Endometrial microvascular endothelial cells (primary cell): Measurements from ENCODE around the gene PDZD2. TPM values are rescaled to one million over a fixed set of nuclear protein-coding genes. Genes with fewer than 3 reads are reported as not detected.
"Not testable (repeated sequence)": the region's sequence is repeated elsewhere in the genome, so short reads cannot be mapped to it uniquely, and the experiment has no call there.

Experiments used
- in situ Hi-C: cut with HindIII; loops from 2 replicates; pipeline ENCODE4 v1.10.0; 2017; ENCODE audit warnings: low sequenced_read_pairs, low pct_unique_long_range_greater_than_20kb; ENCODE audit errors: inconsistent ontology term
- total RNA-seq: library from RNA; depleted of rRNA; stranded (reverse); fragments of >200 nt; gene quantifications from one replicate; pipeline ENCODE4 v1.2.3, GENCODE V29; 2015; ENCODE audit errors: inconsistent ontology term

The PDZD2 gene
- total RNA-seq, 1 donor from 2014 or later: 5.4 TPM

GRCh38 chr5:31722111-31722510 is 83.2 kb downstream of the PDZD2 start:
- in situ Hi-C loops: no loop called here

DNA sequence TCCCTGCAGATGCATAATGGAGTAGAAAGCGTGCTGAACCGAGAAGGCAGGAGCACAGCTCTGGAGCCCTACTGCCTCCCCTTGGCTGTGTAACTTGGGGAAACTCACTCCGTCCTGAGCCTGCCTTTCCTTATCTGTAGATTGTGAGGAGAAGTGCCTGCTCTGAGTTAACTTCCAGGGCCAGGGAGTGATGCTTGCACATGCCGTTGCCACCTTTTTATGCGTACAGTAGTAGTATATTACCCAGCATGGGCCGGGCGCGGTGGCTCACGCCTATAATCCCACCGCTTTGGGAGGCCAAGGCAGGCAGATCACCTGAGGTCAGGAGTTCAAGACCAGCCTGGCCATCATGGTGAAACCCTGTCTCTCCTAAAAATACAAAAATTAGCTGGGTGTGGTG is 87.1 kb downstream of the PDZD2 start:
- in situ Hi-C loops: no loop called here

- in situ Hi-C loops: no loop called here
Measured at GRCh38 chr5:31726952-31727351, 88.0 kb downstream of the PDZD2 start.

GRCh38 chr5:31728039-31728438 is 89.1 kb downstream of the PDZD2 start:
- in situ Hi-C loops: no loop called here

- in situ Hi-C loops: not testable (repeated sequence)
Measured at GRCh38 chr5:31728806-31729205, 89.9 kb downstream of the PDZD2 start.

- in situ Hi-C loops: no loop called here
Measured at GRCh38 chr5:31730139-31730538, 91.2 kb downstream of the PDZD2 start.

DNA sequence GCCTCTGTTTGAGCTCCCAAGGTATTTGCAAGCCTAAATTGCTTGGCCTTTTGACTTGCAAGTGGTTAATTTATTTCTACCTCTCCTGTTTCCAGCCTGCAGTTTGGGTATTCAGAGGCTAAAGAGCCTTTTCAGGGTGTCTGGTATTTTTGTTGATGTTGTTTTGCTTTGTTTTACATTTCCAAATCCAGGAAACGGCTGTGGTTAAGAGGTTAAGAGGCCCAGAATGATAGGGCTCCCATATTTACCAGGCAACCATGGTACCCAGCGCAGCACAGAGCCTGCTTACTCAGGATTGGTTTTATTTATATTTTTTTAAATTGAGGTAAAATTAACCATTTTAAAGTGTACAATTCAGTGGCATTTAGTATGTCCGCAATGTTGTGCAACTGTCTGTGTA is 92.1 kb downstream of the PDZD2 start:
- in situ Hi-C loops: no loop called here

DNA sequence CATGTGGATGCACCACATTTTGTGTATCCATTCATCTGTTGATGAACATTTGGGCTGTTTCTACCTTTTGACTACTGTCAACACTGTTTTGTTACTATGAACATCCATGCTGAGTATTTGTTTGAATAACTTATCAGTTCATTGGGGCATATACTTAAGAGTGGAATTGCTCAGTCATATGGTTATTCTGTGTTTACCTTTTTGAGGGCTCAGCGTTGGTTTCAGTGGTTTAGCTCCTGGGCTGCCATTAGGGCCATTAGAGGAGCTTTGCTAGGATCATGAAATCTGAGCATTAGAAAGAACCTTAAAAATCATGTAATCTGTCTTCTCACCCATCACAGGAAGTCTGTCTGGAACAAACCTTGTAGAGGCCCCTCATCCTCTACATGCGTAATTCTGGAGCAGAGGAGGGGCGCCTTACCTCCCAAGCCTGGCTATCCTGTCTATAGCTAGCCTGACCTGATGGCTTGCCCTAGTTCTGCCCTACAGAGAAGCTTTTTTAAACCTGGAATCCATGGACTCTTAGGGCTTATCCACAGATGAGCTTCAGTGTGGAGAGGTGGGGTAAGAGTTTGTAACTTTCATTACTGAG is 92.9 kb downstream of the PDZD2 start:
- in situ Hi-C loops: no loop called here

DNA sequence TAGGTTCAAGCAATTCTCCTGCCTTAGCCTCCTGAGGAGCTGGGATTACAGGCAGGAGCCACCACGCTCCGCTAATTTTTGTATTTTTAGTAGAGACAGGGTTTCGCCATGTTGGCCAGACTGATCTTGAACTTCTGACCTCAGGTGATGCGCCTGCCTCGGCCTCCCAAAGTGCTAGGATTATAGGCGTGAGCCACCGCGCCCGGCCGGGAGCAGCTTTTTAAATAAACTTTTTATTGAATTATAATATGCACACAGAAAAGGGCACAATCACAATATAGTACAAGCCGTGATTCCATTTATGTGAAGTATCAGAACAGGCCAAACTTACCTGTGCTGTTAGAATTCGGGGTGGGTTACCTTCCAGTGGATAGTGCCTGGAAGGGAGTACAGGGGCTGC is 93.9 kb downstream of the PDZD2 start:
- in situ Hi-C loops: not testable (repeated sequence)

DNA sequence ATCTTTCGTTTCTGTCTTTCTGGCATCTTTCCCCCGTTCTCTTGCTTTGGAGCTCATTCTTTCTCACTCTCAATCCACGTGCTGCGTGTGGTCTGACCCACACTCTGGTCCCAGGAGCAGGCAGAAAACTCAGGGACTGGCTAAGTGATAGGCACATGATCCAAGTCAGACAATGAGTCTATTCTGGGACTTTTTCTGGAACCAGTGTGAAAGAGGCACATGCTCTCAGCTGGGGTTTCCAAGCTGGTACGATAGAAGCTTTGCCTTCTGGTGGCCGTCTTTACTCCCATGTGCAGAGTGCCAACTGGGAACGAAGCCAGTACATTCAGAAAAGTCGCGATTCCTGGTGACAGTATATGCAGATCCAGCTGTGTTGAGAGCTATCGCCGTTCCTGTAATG is 94.4 kb downstream of the PDZD2 start:
- in situ Hi-C loops: no loop called here

GRCh38 chr5:31736127-31736526 is 97.2 kb downstream of the PDZD2 start:
- in situ Hi-C loops: no loop called here

DNA sequence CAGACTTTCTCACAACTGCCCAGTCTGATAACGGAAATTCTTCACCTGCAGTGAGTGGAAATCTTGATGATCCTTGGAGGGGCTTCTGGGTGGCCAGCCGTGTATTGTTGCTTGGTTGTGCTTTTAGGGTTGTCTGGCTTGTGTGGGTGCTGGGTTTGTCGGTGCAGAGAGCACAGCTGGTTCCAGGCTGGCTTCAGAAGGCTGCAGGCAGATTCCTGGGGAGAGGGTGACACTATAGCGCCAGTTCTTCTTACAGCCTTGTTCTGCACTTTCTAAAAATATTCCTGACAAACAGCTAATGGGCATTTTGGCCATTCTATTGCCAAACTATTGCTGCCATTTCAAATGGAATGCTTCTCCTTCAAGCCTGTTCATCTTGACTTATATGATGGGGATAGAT is 99.3 kb downstream of the PDZD2 start:
- in situ Hi-C loops: no loop called here

DNA sequence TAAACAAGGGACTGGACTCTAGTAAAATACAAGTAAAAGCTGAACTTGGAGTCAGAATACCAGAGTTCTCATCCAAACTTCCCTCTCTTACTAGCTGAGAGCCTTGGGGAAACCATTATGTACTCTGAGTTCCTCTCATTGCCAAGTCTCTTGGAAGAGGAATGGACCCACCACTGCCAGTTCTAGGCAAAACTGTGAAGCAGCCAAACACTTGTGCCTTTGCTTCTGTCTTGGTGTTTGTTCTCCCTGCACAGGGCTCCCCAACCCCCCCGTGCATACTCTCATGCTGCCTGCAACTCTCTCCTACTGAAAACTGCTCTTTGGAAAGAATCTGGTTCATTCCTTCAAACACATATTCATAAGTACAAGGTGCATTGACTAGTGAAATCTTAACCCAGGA is 102.6 kb downstream of the PDZD2 start:
- in situ Hi-C loops: no loop called here

DNA sequence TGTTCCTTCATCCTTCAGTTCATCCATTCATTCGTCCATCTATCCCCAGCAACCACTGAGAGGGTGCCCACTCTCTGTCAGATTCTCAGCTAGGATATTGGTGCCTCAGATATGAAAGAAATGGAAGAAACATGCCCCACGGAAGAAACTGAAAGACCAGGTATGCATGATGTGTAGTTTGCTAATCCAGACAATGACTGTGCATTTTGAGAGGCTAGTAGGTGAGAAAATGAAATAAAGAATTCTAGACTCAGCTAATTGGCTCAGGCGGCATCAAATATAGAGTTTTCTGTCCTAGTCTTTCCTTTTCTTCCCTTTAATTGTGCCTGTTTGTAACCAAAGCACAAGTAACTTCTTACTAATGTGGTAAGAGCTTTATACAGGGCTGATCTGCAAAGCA is 104.7 kb downstream of the PDZD2 start:
- in situ Hi-C loops: no loop called here

DNA sequence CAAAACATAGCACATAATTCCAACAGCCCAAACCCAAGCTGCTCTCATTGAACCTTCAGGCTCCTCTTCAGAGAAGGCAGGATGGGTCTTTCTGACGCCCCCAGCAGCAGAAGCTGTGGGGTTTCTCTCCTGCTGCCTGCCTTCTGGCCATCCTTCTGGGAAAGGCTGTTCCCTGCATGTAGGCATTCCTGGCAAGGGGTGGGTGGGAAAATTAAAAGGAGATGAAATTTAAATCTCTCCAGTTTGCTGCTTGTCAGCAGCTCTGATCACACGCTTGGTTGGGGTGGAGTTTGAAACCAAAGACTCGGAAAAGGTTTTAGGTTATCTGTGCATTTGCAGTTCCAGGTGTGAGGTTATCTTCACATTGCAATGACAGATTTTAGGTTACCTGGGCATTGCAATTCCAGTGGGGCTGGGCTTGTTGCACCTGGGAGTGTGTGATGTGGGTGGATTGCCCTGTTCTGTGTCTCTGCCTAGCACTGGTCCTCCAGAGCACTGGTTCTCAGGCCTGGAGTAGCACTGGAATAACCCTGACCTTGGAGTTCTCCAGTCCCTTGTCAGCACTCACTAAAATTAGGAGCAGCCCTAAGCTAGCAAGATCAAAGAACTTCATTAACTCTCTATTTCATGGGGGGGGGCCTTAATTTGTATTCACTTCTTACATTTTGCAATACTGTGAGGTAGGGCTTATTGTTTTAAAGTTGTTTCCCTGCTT is 109.7 kb downstream of the PDZD2 start:
- in situ Hi-C loops: no loop called here

DNA sequence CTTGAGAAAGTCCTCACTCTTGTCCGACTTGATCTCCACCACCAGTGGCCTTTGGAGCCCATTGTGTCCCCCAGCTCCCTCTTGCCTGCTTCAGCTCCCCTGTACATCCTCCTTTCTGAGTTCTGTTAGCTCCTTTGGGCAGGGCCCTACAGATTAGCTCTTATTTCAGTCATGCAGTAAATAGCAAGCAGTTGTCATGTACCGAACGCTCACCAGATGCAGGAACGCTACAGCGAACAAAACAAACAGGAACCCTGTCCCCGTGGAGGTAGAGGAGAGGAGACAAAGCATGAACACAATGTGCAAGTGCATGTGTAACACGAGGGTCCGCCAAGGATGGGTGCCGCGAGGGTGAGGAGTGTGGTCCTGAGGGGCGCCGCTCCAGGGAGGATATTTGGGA is 111.3 kb downstream of the PDZD2 start:
- in situ Hi-C loops: no loop called here

GRCh38 chr5:31751610-31752009 is 112.7 kb downstream of the PDZD2 start:
- in situ Hi-C loops: no loop called here

DNA sequence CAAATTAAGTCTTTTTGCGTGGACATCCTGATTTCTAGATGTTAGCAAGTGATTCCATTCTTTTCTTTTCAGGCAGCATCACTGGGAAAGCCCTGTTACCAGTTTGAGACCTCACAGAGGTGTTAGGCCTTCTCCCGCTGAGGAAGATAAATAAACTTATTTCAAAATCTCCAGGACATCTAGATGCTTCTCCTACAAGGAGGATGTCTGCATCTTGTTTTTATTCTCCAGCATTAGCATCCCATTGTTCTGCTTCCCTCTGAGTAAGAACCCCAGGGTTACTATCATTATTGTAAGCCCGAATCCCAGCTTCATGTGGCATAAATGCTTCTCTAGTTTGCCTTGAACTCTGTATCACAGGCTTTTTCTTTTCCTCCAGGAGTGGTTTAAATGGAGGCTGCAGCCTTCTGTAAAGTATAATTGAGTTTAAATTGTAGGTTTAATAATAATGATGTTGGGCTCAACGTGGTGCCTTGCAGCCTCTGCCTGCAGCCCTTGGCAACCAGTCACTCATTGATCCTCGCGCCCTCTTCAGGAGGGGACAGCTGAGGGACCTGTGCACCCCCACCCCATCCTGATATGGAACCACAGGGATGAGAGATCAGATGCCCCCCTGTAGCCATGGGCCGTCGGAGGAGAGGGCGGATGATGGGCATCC is 114.9 kb downstream of the PDZD2 start:
- in situ Hi-C loops: no loop called here

DNA sequence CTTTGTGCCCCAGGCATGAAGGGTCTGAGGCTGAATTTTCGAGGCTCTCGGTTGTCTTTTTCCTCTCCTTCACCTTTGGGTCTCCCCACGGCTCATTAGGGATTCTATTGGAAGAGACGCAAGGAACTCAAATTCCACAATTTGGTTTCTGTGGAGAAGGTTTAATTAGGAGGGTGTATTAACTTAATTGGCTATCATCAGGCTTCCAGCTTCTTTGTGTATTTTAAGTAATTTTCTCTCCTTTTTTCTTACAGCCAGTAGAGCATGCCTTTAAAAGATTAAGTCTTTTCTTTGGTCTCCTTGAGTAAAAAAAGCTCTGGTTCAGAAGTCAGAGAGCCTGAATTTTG is 115.4 kb downstream of the PDZD2 start:
- in situ Hi-C loops: no loop called here
